ENCODE results near the gene RASSF10.

GRCh38 chr11:12971955-12972354 is 37.2 kb upstream of the RASSF10 start:
- no peak for TF ChIP-seq CTCF (conservative IDR thresholded peaks at IDR 0.05; ENCODE audit: low read depth, low read length)
- TF ChIP-seq EZH2 (IDR thresholded peaks at IDR 0.05; ENCODE audit: low read length, unreplicated experiment), result no peak
- TF ChIP-seq EZH2phosphoT487 (IDR thresholded peaks at IDR 0.05; ENCODE audit: borderline replicate concordance, low read length), result no peak

Data from PC-3 (cell line).